NCI-H1048 (cell line): ENCODE data around the gene TK1.
"Not testable (repeated sequence)": the region's sequence is repeated elsewhere in the genome, so short reads cannot be mapped to it uniquely, and the experiment has no call there.

ENCODE experiments used
- DNase-seq: peaks from one replicate; lab custom pipeline; 2025; lab: John Stamatoyannopoulos, UW

Gene TK1

GRCh38 chr17:78176548-78177025 is 10.3 kb downstream of the TK1 start:
- DNase-seq, result no peak

GRCh38 chr17:78175643-78175981 is 11.2 kb downstream of the TK1 start:
- DNase-seq, result no peak

DNA sequence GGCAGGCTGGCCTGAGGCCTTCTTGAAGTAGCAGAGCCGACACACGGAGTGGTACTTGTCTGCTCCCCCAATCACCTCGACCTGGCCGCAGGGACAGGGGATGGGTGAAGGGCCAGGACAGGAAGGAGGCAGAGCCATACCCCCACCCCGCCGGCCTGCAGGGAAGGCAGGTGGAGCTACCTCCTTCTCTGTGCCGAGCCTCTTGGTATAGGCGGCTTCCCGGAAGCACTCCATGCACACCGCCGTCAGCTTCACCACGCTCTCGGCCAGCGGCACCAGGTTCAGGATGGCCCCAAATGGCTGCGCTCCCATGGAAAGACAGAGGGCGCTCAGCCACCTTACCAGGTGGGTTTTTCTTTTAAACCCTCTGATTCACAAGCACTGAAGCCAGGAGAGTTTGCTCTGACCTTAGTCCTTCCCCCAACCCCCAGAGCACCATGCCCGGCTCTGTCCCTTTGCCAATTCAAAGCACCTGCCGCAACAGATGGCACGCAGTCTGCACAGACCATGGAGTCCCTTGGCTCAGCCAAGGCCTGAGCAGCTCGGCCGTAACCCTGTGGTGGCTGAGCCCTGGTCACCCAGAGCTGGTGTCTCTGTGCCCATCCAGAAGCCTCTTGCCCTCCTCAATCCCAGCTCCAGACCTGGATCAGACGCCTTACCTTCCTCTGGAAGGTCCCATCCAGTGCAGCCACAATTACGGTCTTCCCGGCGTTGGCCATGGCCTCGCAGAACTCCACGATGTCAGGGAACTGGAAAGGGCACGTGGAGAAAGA is 11.8 kb downstream of the TK1 start:
- DNase-seq, result no peak

DNA sequence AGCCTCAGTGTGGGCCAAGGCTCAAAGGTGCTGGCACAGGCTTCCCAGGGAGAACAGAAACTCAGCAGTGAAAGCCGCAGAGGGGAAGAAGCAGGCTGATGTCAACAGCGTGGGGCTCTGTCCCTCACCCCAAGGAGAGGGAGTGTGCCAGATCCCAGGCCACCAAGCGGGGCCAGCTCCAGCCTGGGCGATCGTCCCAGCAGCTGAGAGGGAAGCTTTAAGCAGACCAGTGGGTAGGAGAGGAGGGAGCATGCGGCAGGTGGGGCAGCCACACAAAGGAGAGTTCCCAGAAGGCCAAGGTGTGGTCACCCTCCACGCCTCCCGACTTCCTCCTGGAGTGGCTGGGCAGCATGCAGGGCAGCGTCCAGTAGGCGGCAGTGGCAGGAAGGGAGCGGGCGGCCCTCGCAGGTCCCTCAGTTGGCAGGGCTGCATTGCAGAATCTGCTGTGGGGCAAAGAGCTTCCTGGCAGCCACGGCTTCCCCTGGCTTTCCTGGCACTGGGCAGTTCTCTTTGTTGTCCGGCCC is 12.4 kb downstream of the TK1 start:
- no peak for DNase-seq

DNA sequence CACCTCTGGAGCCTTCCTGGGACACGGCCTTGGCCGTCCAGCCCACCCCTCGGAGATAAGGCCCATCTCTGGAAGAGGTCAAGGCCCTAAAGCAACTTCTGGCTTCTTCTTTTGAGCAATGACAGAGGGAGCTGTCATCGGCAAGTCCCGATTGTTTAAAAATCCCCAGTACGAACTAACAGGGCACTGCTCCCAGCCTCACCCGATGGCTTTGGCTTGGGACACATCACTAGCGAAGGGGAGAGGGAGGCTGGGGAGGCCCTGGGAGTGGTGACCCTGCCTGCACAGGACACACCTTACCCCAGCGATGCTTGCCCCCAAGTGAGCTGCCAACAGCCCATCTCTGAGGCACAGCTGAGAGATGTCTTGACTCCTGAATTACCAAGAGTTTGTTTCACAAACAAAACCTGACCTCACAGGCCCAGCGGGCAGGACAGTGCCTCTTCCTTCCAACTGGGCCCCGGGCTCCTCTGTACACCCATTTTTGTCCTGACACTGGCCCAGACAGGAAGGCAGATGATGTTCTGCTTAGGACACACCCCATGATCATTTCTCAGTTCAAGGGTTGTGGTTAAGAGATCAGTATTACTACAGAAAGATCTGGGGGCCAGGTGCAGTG is 13.6 kb downstream of the TK1 start:
- DNase-seq, result no peak

- no peak for DNase-seq
Measured at GRCh38 chr17:78172249-78173051, 14.4 kb downstream of the TK1 start.

DNA sequence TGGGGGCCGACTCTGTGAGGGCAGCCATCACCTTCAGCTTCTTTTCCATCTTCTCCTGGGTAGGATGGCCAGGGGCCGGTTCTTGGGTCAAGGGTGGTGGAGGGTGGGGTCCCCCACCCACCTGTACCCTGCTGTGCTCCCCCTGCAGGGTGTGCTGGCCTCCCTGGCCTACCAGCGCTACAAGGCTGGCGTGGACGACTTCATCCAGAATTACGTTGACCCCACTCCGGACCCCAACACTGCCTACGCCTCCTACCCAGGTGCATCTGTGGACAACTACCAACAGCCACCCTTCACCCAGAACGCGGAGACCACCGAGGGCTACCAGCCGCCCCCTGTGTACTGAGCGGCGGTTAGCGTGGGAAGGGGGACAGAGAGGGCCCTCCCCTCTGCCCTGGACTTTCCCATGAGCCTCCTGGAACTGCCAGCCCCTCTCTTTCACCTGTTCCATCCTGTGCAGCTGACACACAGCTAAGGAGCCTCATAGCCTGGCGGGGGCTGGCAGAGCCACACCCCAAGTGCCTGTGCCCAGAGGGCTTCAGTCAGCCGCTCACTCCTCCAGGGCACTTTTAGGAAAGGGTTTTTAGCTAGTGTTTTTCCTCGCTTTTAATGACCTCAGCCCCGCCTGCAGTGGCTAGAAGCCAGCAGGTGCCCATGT is 15.1 kb downstream of the TK1 start:
- not testable (repeated sequence) for DNase-seq

DNA sequence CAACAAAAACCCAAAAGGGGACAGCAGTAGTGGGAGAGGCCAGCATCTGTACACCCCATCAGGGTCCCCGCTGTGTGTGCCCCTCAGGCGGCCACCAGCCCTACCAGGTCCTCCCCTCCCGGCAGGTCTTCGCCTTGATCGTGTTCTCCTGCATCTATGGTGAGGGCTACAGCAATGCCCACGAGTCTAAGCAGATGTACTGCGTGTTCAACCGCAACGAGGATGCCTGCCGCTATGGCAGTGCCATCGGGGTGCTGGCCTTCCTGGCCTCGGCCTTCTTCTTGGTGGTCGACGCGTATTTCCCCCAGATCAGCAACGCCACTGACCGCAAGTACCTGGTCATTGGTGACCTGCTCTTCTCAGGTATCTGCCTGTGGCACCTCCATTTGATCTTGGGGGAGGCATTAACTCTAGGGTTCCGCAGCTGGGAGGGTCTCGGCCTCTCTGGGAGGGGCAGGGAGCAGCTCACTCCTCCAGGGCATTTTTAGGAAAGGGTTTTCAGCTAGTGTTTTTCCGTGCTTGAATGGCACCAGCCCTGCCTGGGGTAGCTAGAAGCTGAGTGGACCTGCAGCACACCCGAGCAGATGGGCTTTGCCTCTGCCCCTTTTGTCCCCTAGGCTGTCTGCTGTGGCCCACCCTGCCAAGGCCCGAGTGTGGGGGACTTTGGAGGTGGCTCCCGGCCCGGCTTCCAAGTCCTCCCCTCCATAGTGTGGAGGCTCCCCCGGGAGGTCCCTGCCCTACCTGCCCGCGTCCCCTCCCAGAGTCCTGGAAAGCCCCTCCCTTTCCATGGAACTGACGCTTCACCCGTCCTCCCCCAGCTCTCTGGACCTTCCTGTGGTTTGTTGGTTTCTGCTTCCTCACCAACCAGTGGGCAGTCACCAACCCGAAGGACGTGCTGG is 15.9 kb downstream of the TK1 start:
- no peak for DNase-seq

DNA sequence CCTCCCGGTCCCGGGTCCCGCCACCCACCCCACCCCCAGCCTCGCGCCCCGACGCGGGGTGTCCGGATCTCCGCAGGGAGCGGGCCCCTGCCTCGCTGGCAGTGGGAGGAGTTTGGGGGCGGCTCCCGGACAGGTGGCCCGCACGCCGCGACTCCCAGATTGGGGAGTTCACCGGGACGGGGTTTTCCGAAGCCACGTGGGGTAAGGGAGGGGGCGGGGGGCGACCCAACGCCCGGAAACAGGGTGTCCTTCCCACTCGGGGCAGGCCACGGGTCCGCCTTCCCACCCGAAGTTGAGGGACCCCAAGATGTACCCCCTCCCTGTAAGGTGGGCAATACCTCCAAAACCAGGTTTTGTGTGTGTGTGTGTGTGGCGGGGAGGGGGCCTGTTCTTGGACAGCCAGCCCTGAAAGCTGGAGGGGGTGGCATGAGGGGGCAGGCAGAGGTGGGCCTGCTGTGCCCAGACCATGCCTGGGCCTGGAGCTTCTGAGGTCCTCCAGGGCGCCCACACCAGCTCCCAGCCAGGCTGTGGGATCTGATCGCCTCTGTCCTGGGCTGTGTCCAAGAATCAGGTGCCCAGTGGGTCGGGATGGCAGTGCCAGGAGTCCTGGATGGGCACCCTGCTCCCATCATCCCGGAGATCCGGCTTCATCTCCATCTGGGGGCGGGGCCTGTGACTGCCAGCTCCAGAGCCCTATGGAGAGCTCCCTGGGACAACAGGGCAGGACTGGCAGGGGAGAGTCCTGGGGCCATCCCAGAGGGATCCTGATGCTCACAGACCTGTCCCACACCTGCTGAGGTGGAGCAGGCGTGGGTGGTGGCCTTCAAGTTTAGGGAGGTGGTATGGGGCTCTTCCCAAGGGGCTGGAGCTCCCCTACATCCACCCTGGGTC is 17.7 kb downstream of the TK1 start:
- DNase-seq, result no peak

DNA sequence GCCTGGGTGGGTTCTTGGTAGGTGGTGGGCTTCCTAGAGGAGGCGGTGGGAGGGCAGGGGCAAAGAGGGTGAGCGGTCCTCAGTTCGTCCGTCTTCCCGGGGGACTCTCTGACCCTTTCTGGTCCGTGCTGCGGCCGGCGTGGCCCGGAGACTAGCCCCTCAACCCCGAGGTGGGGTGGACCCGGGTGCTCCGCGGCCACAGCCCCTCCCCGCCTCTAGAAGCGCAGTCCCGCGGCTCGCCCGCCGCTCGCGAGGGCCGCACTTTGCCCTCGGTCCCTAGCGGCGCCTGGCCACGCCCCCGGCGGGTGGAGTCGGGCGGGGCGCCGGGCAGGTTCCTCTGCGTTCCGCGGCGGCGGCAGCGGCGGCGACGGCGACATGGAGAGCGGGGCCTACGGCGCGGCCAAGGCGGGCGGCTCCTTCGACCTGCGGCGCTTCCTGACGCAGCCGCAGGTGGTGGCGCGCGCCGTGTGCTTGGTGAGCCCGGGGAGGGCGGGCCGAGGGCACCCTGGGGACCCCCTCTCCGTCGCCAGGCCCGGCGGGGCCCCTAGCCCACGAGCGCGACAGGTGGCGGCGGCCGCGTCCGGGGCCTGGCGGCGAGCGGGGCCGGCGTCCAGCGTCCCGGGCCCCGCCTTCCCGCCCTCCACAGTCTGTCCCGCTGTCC is 18.5 kb downstream of the TK1 start, which contains the start of gene SYNGR2:
Gene SYNGR2, plus strand, starts transcription at position 340 of the 661 bp plus-strand sequence. Its CDS starts 36 bp downstream, at position 376.
- DNase-seq, result peak; percentile 59

DNA sequence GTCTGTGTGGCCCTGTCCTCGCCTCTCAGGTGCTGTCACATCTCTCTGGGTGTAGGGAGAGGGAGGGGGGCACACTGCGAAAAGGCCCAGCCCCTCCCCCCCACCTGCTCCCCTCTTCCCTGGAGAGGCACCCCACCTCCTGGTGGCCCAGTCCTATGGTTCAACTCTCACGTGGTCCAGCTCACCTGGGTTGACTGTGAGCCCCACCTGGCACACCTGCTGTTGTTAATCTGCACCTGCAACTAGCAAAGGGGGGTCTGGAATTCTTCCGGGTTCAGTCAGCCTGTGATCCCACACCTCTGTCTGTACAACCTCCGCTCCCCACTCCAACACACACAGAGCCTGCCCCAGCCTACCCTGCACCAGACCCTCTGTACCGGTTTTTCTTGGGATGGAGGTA is 20.4 kb downstream of the TK1 start:
- no peak for DNase-seq

DNA sequence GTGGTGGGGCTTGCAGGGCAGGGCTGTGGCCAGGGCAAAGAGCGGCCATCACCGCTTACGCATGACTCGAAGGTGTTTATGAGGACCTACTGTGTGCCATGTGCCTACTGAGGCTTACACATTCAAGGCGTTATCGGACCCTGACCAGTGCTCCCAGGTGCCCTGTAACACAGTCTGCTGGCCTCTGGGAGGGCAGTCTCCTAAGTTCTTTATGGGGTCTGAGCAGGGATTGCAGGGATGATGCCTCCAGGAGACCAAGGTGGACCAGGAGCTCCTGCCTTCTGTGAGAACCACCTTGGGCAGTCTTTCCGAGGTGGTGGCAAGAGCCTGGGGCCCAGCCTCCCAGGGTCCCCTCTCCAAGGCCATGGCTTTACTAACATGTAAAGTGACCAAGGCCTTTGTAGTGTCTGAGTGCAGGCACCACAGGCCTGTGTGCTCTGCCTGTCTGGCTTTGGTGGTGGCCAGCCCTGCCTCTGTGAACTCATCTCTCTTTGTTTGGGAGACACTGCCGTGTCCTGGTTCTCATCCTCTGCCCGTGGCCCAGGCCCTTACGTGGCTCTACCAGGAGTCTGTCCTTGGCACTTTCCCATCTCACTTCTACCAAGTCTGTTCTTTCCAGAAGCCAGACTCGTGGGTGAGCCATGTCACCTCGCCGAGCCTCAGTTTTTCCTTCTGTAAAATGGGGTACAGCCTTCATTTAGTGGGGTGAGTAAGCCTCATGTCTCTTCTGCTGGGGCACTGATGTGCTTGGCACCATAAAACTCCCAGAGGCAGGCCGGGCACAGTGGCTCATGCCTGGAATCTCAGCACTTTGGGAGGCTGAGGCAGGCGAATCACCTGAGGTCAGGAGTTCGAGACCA is 21.9 kb downstream of the TK1 start:
- DNase-seq, result no peak

GRCh38 chr17:78163881-78164747 is 22.7 kb downstream of the TK1 start:
- DNase-seq, result no peak

DNA sequence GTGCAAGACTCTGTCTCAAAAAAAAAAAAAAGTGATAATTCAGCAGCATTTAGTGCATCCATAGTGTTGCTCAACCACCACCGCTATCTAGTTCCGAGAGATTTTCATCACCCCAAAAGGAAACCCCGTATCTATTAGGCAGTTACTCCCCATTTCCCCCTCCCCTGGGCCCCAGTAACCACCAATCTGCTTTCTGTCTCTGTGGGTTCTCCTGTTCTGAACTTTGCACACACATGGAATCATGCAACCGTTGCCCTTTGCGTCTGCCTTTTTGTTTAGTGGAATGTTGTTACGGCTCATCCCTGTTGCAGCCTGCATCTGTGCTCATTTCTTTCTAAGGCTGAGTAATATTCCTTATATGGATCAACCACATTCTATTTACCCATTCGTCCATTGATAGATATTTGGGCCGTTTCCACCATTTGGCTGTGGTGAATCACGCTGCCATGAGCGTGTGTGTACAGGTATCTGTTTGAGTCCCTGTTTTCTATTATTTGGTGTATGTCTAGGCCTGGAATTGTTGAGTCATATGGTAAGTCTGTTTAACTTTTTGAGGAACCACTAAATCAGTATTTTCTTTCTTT is 27.2 kb downstream of the TK1 start:
- DNase-seq, result no peak

DNA sequence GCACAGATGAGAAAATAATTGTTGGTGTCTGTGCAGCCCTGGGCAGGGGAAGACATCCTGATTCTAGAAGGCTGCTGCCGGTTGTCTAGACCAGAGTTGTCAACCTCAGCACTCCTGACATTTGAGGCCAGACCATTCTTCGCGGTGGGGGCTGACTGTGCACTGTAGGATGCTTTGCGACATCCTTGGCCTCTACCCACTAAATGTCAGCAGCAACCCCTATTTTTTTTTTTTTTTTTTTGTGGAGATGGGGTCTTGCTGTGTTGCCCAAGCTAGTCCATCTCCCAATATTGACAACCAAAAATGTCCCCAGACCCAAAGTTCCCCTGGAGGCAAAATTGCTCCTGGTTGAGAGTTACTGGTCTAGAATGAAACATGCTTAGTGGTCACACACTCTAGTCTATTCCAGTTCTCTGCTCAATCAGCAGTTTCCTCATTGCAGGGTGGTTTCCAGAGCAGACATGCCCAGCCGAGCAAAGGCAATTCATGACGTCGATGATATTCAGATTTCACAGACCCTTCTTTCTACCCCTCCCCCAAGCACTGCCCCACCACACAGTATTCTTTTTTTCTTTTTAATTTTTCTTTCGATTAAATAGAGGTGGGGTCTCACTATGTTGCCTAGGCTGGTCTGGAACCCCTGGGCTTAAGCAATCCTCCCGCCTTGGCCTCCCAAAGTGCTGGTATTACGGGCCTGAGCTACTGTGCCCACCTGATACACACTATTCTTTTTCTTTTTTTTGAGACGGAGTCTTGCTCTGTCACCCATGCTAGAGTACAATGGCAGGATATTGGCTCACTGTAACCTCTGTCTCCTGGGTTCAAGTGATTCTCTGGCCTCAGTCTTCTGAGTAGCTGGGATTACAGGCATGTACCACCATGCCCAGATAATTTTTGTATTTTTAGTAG is 31.7 kb downstream of the TK1 start:
- DNase-seq, result no peak

GRCh38 chr17:78151514-78152008 is 35.3 kb downstream of the TK1 start:
- DNase-seq, result no peak
